Lung (tissue), 12 donors: Measurements from ENCODE around the gene MINK1. TPM values are rescaled to one million over a fixed set of nuclear protein-coding genes. Genes with fewer than 3 reads are reported as not detected.
A peak's percentile ranks its signal among the peaks of the same experiment; 100 is the strongest.
"Not testable (repeated sequence)": the region's sequence is repeated elsewhere in the genome, so short reads cannot be mapped to it uniquely, and the experiment has no call there.

Source experiments
- ATAC-seq: fragments of 200-7000 bp; cut with Tn5 transposase; one replicate; pipeline ENCODE4 v1.9.1; 2020; ENCODE audit warnings: moderate number of reproducible peaks; ENCODE audit not compliant: insufficient read depth, low FRiP score
- DNase-seq, 3 donors: peaks; one replicate each; pipeline ENCODE4 v3.0.0-alpha.2; 2013 to 2017
- H3K27ac ChIP-seq, 2 donors: one replicate each; pipeline ENCODE4 v1.5.1; 2013; ENCODE audit warnings: mild to moderate bottlenecking in 2 of 2, moderate library complexity in 2 of 2, control low read depth in 1 of 2, inconsistent platforms in 1 of 2, low read depth in 1 of 2, low read length in 1 of 2
- H3K27me3 ChIP-seq, 3 donors: one replicate each; pipeline ENCODE4 v1.5.1; 2013; ENCODE audit warnings: low read length in 2 of 3; ENCODE audit not compliant: control insufficient read depth in 3 of 3, insufficient read depth in 3 of 3
- H3K36me3 ChIP-seq, 4 donors: one replicate each; pipeline ENCODE4 v1.5.1; 2013; ENCODE audit warnings: low read length in 4 of 4, mild to moderate bottlenecking in 1 of 4, moderate library complexity in 1 of 4; ENCODE audit not compliant: control insufficient read depth in 4 of 4, insufficient read depth in 4 of 4
- H3K4me1 ChIP-seq, 5 donors: one replicate each; pipeline ENCODE4 v1.5.1; 2013; ENCODE audit warnings: low read length in 5 of 5, mild to moderate bottlenecking in 2 of 5, moderate library complexity in 1 of 5; ENCODE audit not compliant: control insufficient read depth in 5 of 5, insufficient read depth in 5 of 5
- H3K4me3 ChIP-seq: one replicate; pipeline ENCODE4 v1.5.1; 2013; ENCODE audit warnings: mild to moderate bottlenecking, control low read depth, moderate library complexity
- H3K9ac ChIP-seq, 2 donors: one replicate each; pipeline ENCODE4 v1.5.1; 2013; ENCODE audit warnings: low read length in 2 of 2, control low read depth in 1 of 2; ENCODE audit not compliant: insufficient read depth in 1 of 2
- H3K9me3 ChIP-seq, 4 donors: one replicate each; pipeline ENCODE4 v1.5.1; 2013; ENCODE audit warnings: low read length in 3 of 4, mild to moderate bottlenecking in 1 of 4, moderate library complexity in 1 of 4; ENCODE audit not compliant: control insufficient read depth in 4 of 4, insufficient read depth in 3 of 4
- CTCF ChIP-seq: IDR thresholded peaks from 2 replicates; pipeline ENCODE4 v1.5.1; 2012; ENCODE audit warnings: mild to moderate bottlenecking; ENCODE audit errors: control extremely low read depth, extremely low read depth
- WGBS, 2 donors: extraction: QIAGEN DNeasy Blood & Tissue Kit; methylation state at CpG; one replicate each; pipeline ENCODE4 v1.1.7; 2013; 5-methylcytosine and 5-hydroxymethylcytosine counted together
- polyA plus RNA-seq, 2 donors: library from polyadenylated mRNA; stranded (reverse); fragments of 200-250 nt; gene quantifications; one replicate each; pipeline ENCODE4 v1.2.1, GENCODE V29; 2013
- total RNA-seq, 2 donors: library from RNA; depleted of rRNA in 1 of 2; stranded (reverse); fragments of >200 nt in 1 of 2; gene quantifications; one replicate each; pipeline ENCODE4 v1.2.1, GENCODE V29; 2014 to 2021
- donor health status: control.
- donor health status: control.
- donor health status: Bipolar disorder and iron deficiency.
- donor health status: healthy.
- donor health status: DM: yes; HTN: yes; CAD: no.

Gene MINK1
- total and polyA plus RNA-seq, 4 donors, result 36.5 to 95.4 (median 51.0) TPM

GRCh38 chr17:4908711-4909496 lies 75.8 kb downstream of the MINK1 start:
- H3K4me1 ChIP-seq, result peaks cover 0 to 9% (median 5%) of the 10 kb centered on the region in 5 donors
- ATAC-seq (peak; percentile 97), DNase-seq (peak; percentile 90 to 95 (median 93))
- peak; percentile 82 for TF ChIP-seq CTCF
- no peaks in the 10 kb centered on the region for H3K36me3 ChIP-seq
- peaks cover 0 to 7% (median 5%) of the 10 kb centered on the region in 3 donors for H3K27me3 ChIP-seq
- H3K27ac ChIP-seq, result peak overlapping the region in 1 of 2 donors; percentile 84
- no peak overlapping the region for H3K4me3 ChIP-seq
- H3K9me3 ChIP-seq, result no peaks in the 10 kb centered on the region
- H3K9ac ChIP-seq, result peak overlapping the region in 1 of 2 donors; percentile 62
- 20 to 21% methylated on average over 20 of the region's 20 CpGs for WGBS, 2 donors

- TF ChIP-seq CTCF, result no peak
- ATAC-seq, result no peak
These were observed 80.9 kb downstream of the MINK1 start for GRCh38 chr17:4913994-4914393.

GRCh38 chr17:4914551-4914950 lies 81.4 kb downstream of the MINK1 start:
- not testable (repeated sequence) for H3K4me3 ChIP-seq, ATAC-seq, H3K4me1 ChIP-seq, H3K27me3 ChIP-seq, H3K27ac ChIP-seq, DNase-seq, H3K9ac ChIP-seq, H3K9me3 ChIP-seq, H3K36me3 ChIP-seq
- 92 to 94% methylated on average over 4 of the region's 4 CpGs for WGBS, 2 donors

More at GRCh38 chr17:4913994-4914393, 80.9 kb downstream of the MINK1 start:
- Histone ChIP-seq H3K9me3 (no peaks in the 10 kb centered on the region), H3K9ac (no peak overlapping the region), H3K27ac (no peak overlapping the region), H3K36me3 (no peaks in the 10 kb centered on the region), H3K27me3 (no peaks in the 10 kb centered on the region), H3K4me1 (peaks cover 0 to 4% (median 0%) of the 10 kb centered on the region in 5 donors), H3K4me3 (no peak overlapping the region)
- DNase-seq, result no peak
- 80 to 84% methylated on average over 1 of the region's 1 CpG for WGBS, 2 donors

GRCh38 chr17:4919511-4920047 lies 86.4 kb downstream of the MINK1 start:
- no peak for DNase-seq
- H3K36me3 ChIP-seq, result no peaks in the 10 kb centered on the region
- WGBS, 2 donors, result 62 to 71% methylated on average over 8 of the region's 8 CpGs
- H3K4me1 ChIP-seq, result no peaks in the 10 kb centered on the region
- no peaks in the 10 kb centered on the region for H3K9me3 ChIP-seq
- no peaks in the 10 kb centered on the region for H3K27me3 ChIP-seq
- TF ChIP-seq CTCF, result no peak
- no peak overlapping the region for H3K27ac ChIP-seq
- H3K9ac ChIP-seq, result no peak overlapping the region
- ATAC-seq, result no peak
- H3K4me3 ChIP-seq, result no peak overlapping the region
